H54 (cell line): Measurements from ENCODE around the gene AGBL1.

Experiments
- DNase-seq: peaks from one replicate; pipeline ENCODE4 v3.0.0; 2011; ENCODE audit warnings: low spot score, mixed read lengths; ENCODE audit not compliant: insufficient read length
- FAIRE-seq: peaks from 3 replicates; lab custom pipeline; 2011; peaks lifted over from hg19 to GRCh38; lab: Jason Lieb, UNC
- POLR2A ChIP-seq: IDR thresholded peaks from 2 replicates; pipeline ENCODE4 v1.6.1; 2011; ENCODE audit warnings: low read depth, mild to moderate bottlenecking, low read length

AGBL1 gene

GRCh38 chr15:86266896-86267484 is 187.3 kb downstream of the AGBL1 start:
- DNase-seq (no peak), FAIRE-seq (no peak)
- no peak for TF ChIP-seq POLR2A

DNA sequence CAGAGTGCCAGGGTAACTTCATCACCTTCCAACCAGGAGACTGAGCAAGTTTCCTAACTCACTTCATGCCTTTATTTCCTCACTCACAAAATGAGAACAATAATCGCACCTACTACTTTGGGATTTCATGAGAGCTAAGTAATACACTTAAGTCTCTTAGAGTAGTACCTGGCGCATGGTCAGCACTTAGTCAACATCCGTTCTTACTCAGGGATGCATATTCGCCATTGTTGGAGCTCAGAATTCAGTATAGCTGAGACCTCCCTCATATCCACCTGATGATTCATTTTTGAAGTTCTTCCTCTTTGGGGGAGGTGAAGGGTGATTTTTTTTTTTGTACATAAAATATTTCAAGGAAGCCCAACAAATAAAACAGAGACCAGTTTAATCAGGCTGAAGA is 188.2 kb downstream of the AGBL1 start:
- no peak for TF ChIP-seq POLR2A
- DNase-seq (no peak), FAIRE-seq (no peak)

- no peak for TF ChIP-seq POLR2A
- FAIRE-seq (no peak), DNase-seq (no peak)
Measured at GRCh38 chr15:86268558-86268957, 188.9 kb downstream of the AGBL1 start.

DNA sequence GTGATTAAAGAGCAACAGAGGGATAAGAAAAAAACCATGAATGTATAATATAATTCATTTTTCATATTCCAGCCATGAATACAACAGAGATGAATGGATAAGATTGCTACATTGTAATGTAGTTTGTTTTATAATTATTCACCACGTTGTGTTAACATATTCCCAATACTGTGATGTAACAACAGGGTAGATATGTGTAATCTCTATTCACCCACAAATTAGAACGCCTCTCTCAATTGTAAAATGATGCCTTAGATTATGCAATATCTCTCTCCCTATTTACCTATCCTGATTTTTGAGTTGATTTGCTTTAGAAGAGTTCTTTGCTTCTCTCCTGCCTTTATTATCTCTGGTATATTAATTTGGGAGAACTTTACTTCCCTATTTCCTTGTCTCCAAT is 193.6 kb downstream of the AGBL1 start:
- no peak for TF ChIP-seq POLR2A
- FAIRE-seq (no peak), DNase-seq (no peak)

- DNase-seq (no peak), FAIRE-seq (no peak)
- no peak for TF ChIP-seq POLR2A
Measured at GRCh38 chr15:86275361-86275760, 195.7 kb downstream of the AGBL1 start.

GRCh38 chr15:86278586-86278985 is 198.9 kb downstream of the AGBL1 start:
- FAIRE-seq (no peak), DNase-seq (no peak)
- TF ChIP-seq POLR2A = no peak

- TF ChIP-seq POLR2A = no peak
- FAIRE-seq = no peak
- no peak for DNase-seq
Measured at GRCh38 chr15:86284635-86285034, 205.0 kb downstream of the AGBL1 start.

DNA sequence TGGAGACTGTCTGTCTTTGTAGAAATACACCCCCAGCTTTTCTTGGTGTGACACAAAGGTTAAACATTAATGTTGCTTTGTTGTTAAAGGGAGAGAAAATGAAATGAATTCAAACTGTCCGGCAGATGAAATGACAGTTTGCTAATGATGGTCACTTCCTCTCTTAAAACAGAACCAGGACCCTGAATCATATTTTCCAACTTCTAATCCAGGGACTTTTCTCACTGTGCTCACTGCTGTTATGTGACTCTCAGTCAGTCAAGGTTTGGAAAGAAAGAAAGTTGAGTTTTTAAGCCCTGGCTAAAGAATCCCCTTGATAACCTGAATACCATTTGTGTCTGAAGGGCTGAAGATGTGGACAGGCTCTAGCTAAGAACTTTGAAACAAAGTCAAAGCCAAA is 215.8 kb downstream of the AGBL1 start:
- no peak for FAIRE-seq
- DNase-seq = no peak
- TF ChIP-seq POLR2A = no peak

GRCh38 chr15:86296769-86297168 is 217.1 kb downstream of the AGBL1 start:
- FAIRE-seq = no peak

GRCh38 chr15:86300390-86301125 is 220.9 kb downstream of the AGBL1 start:
- FAIRE-seq = no peak
- TF ChIP-seq POLR2A = no peak

More at GRCh38 chr15:86296769-86297168, 217.1 kb downstream of the AGBL1 start:
- no peak for TF ChIP-seq POLR2A
- no peak for DNase-seq

DNA sequence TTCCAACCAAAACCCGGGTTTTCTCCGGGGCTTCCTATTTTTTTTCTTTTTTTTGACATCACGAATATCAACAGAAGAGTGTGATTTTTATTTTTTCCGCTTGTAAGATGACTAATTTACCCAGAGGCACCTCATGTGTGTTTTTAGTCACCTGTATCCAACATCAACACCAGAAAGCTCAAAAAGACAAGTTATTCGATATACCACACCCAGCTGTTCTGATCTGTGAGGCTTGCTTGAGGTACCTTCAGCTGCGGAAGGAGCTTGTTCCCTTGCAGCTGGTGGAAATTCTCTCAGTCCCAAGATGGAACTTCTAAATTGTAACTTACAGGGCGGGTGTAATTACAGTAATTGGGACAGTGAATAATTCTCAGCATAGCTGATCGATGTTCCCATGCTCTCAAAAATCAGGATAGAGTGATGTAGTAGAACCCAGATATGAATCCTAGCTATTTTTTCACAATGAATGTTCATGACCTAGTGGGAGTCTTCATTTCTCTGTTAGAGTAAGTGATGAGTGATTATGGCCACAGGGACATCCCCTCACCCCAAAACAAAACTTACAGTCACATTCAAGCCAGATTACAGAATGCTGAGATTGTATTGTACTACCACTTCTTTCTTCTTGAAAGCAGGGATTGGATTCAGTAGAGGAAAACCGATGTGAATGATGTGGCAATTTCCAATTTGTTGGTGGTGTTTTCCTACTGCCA is 232.1 kb downstream of the AGBL1 start:
- TF ChIP-seq POLR2A = no peak
- no peak for FAIRE-seq

More at GRCh38 chr15:86300390-86301125, 220.9 kb downstream of the AGBL1 start:
- DNase-seq = no peak

DNA sequence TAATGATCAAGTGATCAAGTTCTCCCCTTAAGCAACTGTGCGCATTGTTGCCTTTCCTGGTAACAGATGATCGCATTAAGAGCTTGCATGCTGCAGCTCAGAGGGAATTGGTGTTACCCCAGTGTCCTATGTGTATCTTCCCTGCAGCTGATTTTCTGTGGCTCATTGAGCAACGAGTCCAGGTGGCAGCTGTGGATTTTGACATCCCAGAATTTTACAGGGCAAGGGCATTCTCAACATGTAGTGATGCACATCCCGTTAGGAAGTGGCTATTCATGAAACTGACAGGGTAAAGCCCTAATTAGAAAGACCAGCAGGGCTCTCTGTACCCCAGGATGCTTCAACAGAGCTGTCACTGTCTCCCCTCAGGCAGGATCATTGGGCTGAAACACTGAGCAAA is 232.8 kb downstream of the AGBL1 start:
- FAIRE-seq (no peak), DNase-seq (no peak)
- TF ChIP-seq POLR2A = no peak

More for the DNA sequence above, 232.1 kb downstream of the AGBL1 start:
- no peak for DNase-seq

- no peak for FAIRE-seq
- no peak for TF ChIP-seq POLR2A
Measured at GRCh38 chr15:86316216-86316615, 236.5 kb downstream of the AGBL1 start.

DNA sequence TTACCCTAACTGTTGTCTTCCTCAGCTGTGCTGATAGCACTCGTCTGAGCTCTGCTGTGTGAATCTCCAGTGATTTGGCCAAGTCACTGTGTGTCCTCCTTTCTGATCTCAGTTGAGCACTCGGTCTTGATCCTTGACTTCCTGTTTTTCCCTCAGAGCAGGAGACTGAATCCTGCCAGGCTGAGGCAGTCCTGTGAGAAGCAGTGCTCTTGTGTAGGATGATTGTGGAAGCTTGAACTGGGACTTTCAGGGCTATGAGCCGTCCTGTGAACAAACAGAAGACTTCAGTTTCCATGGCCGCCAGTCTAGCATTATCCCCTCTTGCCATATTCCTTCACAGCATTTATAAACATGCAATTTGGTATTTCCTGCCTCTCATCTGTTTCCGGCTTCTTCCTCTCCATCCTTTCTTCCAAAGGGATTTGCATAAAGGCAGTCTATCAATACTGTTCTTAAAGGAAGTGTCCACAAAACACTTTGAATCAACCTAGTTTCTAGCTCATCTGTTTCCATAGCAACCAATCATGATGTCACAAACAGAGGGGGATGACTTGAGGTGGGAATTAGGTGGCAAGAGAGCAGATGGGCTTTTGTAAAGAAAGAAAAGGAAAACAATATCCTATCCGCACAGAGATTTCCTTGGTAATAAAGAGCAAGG is 237.2 kb downstream of the AGBL1 start:
- DNase-seq = no peak
- no peak for TF ChIP-seq POLR2A
- FAIRE-seq = no peak

More at GRCh38 chr15:86316216-86316615, 236.5 kb downstream of the AGBL1 start:
- no peak for DNase-seq
